Measurements from ENCODE around the gene SCAF1.

The SCAF1 gene

DNA sequence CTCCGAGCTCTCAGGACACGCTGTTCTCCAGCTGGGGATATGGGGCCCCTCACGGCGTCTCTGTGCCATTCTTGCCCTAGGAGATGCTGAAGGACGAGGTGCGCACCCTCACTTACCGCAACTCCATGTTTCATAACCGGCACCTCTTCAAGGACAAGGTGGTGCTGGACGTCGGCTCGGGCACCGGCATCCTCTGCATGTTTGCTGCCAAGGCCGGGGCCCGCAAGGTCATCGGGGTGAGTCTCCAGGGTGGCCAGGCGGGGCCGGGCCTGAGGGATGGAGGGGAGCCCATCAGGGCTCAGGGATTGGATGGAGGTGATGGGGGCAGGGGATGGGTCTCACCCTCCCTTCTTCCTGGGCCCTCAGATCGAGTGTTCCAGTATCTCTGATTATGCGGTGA is 39.8 kb downstream of the SCAF1 start:
- WGBS (ENCODE audit: insufficient coverage), result 99% methylated on average over 16 of the region's 19 CpGs
- H3K4me3 ChIP-seq (ENCODE audit: control insufficient read depth in 1 of 7, extremely low read depth in 1 of 7, insufficient read depth in 4 of 7, low read depth in 2 of 7, low read length in 6 of 7), result no peak overlapping the region
- H3K27me3 ChIP-seq (replicated peaks in 2 of 5; ENCODE audit: control insufficient read depth in 4 of 5, insufficient read depth in 5 of 5, low read length in 4 of 5), result no peaks in the 10 kb centered on the region
- ChIA-PET POLR2A (no interaction called here), CTCF (interaction anchor here (0.5 to 1.3 kb wide), 4 partner anchors 9 to 289 kb away, joined by 3 to 6 read pairs (median 4); partner anchors contain the start of genes CPT1C and TSKS)
- H3K27ac ChIP-seq (ENCODE audit: insufficient read depth in 1 of 2, low read depth in 1 of 2, low read length in 2 of 2, poor library complexity in 1 of 2, severe bottlenecking in 2 of 2), result no peak overlapping the region
- DNase-seq, result no peak
- peaks cover 4 to 29% (median 29%) of the 10 kb centered on the region in 4 experiments for H3K4me1 ChIP-seq (ENCODE audit: control extremely low read depth in 1 of 4, control insufficient read depth in 4 of 4, insufficient read depth in 4 of 4, low read length in 3 of 4)
- peaks cover 9 to 51% (median 33%) of the 10 kb centered on the region in 4 experiments for H3K36me3 ChIP-seq (ENCODE audit: control insufficient read depth in 4 of 4, insufficient read depth in 4 of 4, low read length in 3 of 4)
- no peaks in the 10 kb centered on the region for H3K9me3 ChIP-seq (ENCODE audit: control extremely low read depth in 1 of 5, control insufficient read depth in 4 of 5, insufficient read depth in 2 of 5, low read depth in 1 of 5, low read length in 4 of 5)

DNA sequence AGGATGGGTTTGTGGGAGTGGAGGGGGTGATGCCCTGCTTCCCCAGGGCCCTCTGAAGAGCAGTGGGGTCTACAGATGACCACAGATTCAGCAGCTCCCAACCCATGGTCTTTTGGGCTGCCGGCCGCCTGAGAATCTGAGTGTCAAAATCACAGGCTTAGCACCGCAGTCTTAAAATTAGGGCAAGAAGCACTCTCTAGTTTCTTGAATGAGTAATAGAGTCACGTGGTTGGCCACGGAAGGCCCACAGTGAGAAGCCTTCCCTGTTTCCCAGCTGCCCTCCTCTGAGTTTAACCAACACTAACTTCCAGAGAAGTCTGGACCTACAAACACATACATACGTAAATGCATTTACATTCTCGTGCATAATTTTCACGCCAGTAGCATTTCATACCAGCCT is 40.3 kb downstream of the SCAF1 start:
- no peak overlapping the region for H3K27ac ChIP-seq (ENCODE audit: insufficient read depth in 1 of 2, low read depth in 1 of 2, low read length in 2 of 2, poor library complexity in 1 of 2, severe bottlenecking in 2 of 2)
- H3K4me3 ChIP-seq (ENCODE audit: control insufficient read depth in 1 of 7, extremely low read depth in 1 of 7, insufficient read depth in 4 of 7, low read depth in 2 of 7, low read length in 6 of 7), result no peak overlapping the region
- H3K36me3 ChIP-seq (ENCODE audit: control insufficient read depth in 4 of 4, insufficient read depth in 4 of 4, low read length in 3 of 4), result peaks cover 9 to 56% (median 35%) of the 10 kb centered on the region in 4 experiments
- DNase-seq, result no peak
- CTCF ChIA-PET, result interaction anchor here (1.0 kb wide), 1 partner anchor 81 kb away, joined by 3 read pairs; the partner anchor contains the start of gene TSKS
- 99% methylated on average over 8 of the region's 8 CpGs for WGBS (ENCODE audit: insufficient coverage)
- no peaks in the 10 kb centered on the region for H3K27me3 ChIP-seq (replicated peaks in 2 of 5; ENCODE audit: control insufficient read depth in 4 of 5, insufficient read depth in 5 of 5, low read length in 4 of 5)
- peaks cover 4 to 33% (median 32%) of the 10 kb centered on the region in 4 experiments for H3K4me1 ChIP-seq (ENCODE audit: control extremely low read depth in 1 of 4, control insufficient read depth in 4 of 4, insufficient read depth in 4 of 4, low read length in 3 of 4)
- no peaks in the 10 kb centered on the region for H3K9me3 ChIP-seq (ENCODE audit: control extremely low read depth in 1 of 5, control insufficient read depth in 4 of 5, insufficient read depth in 2 of 5, low read depth in 1 of 5, low read length in 4 of 5)
- POLR2A ChIA-PET, result no interaction called here

DNA sequence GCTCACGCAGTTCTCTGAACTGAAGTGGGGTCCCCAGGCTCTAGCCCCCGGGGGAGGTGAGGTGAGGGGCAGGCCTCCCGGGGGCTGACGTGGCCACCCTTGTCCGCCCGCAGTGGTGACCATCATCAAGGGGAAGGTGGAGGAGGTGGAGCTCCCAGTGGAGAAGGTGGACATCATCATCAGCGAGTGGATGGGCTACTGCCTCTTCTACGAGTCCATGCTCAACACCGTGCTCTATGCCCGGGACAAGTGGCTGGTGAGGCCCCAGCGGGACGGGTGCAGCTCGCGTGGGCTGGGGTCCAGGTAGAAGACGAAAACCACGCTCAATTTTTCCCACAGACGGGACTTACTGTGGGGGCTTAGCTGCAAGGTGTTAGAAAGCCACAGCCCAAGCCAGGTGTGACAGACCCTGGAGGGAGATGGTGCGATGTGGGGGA is 41.8 kb downstream of the SCAF1 start:
- H3K4me1 ChIP-seq (ENCODE audit: control extremely low read depth in 1 of 4, control insufficient read depth in 4 of 4, insufficient read depth in 4 of 4, low read length in 3 of 4), result peaks cover 0 to 38% (median 32%) of the 10 kb centered on the region in 4 experiments
- POLR2A ChIA-PET, result interaction anchor here (1.2 kb wide), 1 partner anchor 83 kb away, joined by 3 read pairs; the partner anchor contains the start of gene AP2A1
- H3K36me3 ChIP-seq (ENCODE audit: control insufficient read depth in 4 of 4, insufficient read depth in 4 of 4, low read length in 3 of 4), result peaks cover 9 to 70% (median 41%) of the 10 kb centered on the region in 4 experiments
- H3K27ac ChIP-seq (ENCODE audit: insufficient read depth in 1 of 2, low read depth in 1 of 2, low read length in 2 of 2, poor library complexity in 1 of 2, severe bottlenecking in 2 of 2), result no peak overlapping the region
- CTCF ChIA-PET, result no interaction called here
- no peaks in the 10 kb centered on the region for H3K9me3 ChIP-seq (ENCODE audit: control extremely low read depth in 1 of 5, control insufficient read depth in 4 of 5, insufficient read depth in 2 of 5, low read depth in 1 of 5, low read length in 4 of 5)
- DNase-seq, result no peak
- 98% methylated on average over 14 of the region's 18 CpGs for WGBS (ENCODE audit: insufficient coverage)
- H3K27me3 ChIP-seq (replicated peaks in 2 of 5; ENCODE audit: control insufficient read depth in 4 of 5, insufficient read depth in 5 of 5, low read length in 4 of 5), result no peaks in the 10 kb centered on the region
- H3K4me3 ChIP-seq (ENCODE audit: control insufficient read depth in 1 of 7, extremely low read depth in 1 of 7, insufficient read depth in 4 of 7, low read depth in 2 of 7, low read length in 6 of 7), result no peak overlapping the region

DNA sequence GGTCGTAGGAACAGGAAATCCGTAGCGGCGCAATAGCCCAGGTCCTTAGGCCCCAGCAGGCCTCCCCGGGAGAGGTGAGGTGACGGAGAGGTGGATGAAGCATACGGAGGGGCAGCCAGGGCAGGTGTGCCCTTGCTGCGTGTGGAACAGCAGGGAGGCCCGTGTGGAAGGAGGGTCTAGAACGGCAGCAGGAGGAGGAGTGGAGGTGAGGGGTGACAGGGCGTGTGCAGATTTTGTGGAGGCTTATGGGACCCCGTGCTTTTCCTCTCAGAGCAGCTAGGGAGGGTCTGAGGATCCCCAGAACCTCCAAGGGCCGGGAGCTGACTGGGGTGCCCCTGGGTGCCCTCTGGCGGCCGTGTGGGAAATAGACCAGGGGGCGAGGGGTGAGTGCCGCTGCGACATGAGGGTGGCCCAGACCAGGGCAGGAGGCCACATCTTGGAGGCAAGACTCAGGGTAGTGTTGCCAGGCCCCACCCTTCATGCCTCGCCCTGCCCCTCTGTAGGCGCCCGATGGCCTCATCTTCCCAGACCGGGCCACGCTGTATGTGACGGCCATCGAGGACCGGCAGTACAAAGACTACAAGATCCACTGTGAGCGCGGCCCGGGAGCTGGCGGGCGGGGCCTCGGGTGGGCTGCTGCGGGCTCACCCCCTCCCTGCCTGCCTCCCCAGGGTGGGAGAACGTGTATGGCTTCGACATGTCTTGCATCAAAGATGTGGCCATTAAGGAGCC is 42.4 kb downstream of the SCAF1 start:
- ChIA-PET CTCF (interaction anchor here (0.8 to 1.4 kb wide), 3 partner anchors 11 to 77 kb away, joined by 3 to 4 read pairs (median 4); no protein-coding TSS in a partner anchor), POLR2A (interaction anchor here (1.2 kb wide), 1 partner anchor 82 kb away, joined by 3 read pairs; the partner anchor contains the start of gene AP2A1)
- Histone ChIP-seq H3K4me1 (ENCODE audit: control extremely low read depth in 1 of 4, control insufficient read depth in 4 of 4, insufficient read depth in 4 of 4, low read length in 3 of 4) (peaks cover 0 to 40% (median 30%) of the 10 kb centered on the region in 4 experiments), H3K9me3 (ENCODE audit: control extremely low read depth in 1 of 5, control insufficient read depth in 4 of 5, insufficient read depth in 2 of 5, low read depth in 1 of 5, low read length in 4 of 5) (no peaks in the 10 kb centered on the region), H3K27ac (ENCODE audit: insufficient read depth in 1 of 2, low read depth in 1 of 2, low read length in 2 of 2, poor library complexity in 1 of 2, severe bottlenecking in 2 of 2) (no peak overlapping the region), H3K27me3 (replicated peaks in 2 of 5; ENCODE audit: control insufficient read depth in 4 of 5, insufficient read depth in 5 of 5, low read length in 4 of 5) (peaks cover 0 to 5% (median under 1%) of the 10 kb centered on the region in 5 experiments), H3K36me3 (ENCODE audit: control insufficient read depth in 4 of 4, insufficient read depth in 4 of 4, low read length in 3 of 4) (peaks cover 9 to 75% (median 43%) of the 10 kb centered on the region in 4 experiments), H3K4me3 (ENCODE audit: control insufficient read depth in 1 of 7, extremely low read depth in 1 of 7, insufficient read depth in 4 of 7, low read depth in 2 of 7, low read length in 6 of 7) (no peak overlapping the region)
- no peak for DNase-seq
- 92% methylated on average over 32 of the region's 35 CpGs for WGBS (ENCODE audit: insufficient coverage)

DNA sequence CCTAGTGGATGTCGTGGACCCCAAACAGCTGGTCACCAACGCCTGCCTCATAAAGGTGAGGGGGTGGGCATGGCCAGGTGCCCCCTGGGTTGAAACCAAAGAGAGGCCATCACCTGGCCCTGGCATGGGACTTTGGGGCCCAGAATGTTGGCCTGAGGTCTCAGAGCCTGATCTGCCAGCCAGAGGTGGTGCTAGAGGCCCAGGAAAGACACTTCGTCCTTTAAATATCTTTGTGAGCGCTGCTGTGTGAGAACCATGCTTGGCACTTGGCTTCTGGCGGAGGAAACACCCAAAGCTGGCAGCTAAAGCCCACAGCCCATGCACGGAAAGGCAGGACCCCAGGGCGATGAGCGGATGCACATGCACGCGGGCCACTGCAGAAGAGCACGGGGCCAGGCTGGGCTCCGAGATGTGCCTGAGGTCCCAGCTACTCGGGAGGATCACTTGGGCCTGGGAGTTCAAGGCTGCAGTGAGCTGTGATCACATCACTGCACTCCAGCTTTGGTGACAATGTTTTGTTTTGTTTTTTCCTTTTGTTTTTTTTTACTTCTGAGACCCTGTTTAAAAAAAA is 43.1 kb downstream of the SCAF1 start:
- POLR2A ChIA-PET, result interaction anchor here (0.6 kb wide), 1 partner anchor 113 kb away, joined by 6 read pairs; no protein-coding TSS in a partner anchor
- DNase-seq, result no peak
- CTCF ChIA-PET, result interaction anchor here (0.6 to 1.4 kb wide), 5 partner anchors 12 to 125 kb away, joined by 3 to 4 read pairs (median 3); no protein-coding TSS in a partner anchor
- Histone ChIP-seq H3K4me1 (ENCODE audit: control extremely low read depth in 1 of 4, control insufficient read depth in 4 of 4, insufficient read depth in 4 of 4, low read length in 3 of 4) (peaks cover 0 to 40% (median 27%) of the 10 kb centered on the region in 4 experiments), H3K36me3 (ENCODE audit: control insufficient read depth in 4 of 4, insufficient read depth in 4 of 4, low read length in 3 of 4) (peaks cover 9 to 79% (median 43%) of the 10 kb centered on the region in 4 experiments), H3K4me3 (ENCODE audit: control insufficient read depth in 1 of 7, extremely low read depth in 1 of 7, insufficient read depth in 4 of 7, low read depth in 2 of 7, low read length in 6 of 7) (no peak overlapping the region), H3K27me3 (replicated peaks in 2 of 5; ENCODE audit: control insufficient read depth in 4 of 5, insufficient read depth in 5 of 5, low read length in 4 of 5) (peaks cover 0 to 12% (median 6%) of the 10 kb centered on the region in 5 experiments), H3K27ac (ENCODE audit: insufficient read depth in 1 of 2, low read depth in 1 of 2, low read length in 2 of 2, poor library complexity in 1 of 2, severe bottlenecking in 2 of 2) (no peak overlapping the region), H3K9me3 (ENCODE audit: control extremely low read depth in 1 of 5, control insufficient read depth in 4 of 5, insufficient read depth in 2 of 5, low read depth in 1 of 5, low read length in 4 of 5) (no peaks in the 10 kb centered on the region)
- 97% methylated on average over 12 of the region's 13 CpGs for WGBS (ENCODE audit: insufficient coverage)

DNA sequence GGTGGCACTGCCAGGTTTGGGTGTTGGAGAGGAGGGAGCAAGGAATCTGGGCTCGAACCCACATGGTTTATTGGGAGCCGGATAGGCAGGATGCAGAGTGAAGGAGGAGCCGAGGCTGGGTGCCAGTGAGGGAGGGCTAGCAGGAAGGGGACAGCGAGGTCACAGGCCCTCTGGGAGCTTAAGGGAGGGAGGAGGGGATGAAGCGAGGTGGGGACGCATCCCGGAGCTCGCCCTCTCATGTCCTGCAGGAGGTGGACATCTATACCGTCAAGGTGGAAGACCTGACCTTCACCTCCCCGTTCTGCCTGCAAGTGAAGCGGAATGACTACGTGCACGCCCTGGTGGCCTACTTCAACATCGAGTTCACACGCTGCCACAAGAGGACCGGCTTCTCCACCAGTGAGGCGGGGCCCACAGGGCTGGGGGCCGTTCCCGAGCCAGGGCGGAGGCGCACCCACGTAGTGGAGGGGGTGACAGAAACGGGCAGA is 43.9 kb downstream of the SCAF1 start:
- Histone ChIP-seq H3K27ac (ENCODE audit: insufficient read depth in 1 of 2, low read depth in 1 of 2, low read length in 2 of 2, poor library complexity in 1 of 2, severe bottlenecking in 2 of 2) (no peak overlapping the region), H3K4me3 (ENCODE audit: control insufficient read depth in 1 of 7, extremely low read depth in 1 of 7, insufficient read depth in 4 of 7, low read depth in 2 of 7, low read length in 6 of 7) (no peak overlapping the region), H3K36me3 (ENCODE audit: control insufficient read depth in 4 of 4, insufficient read depth in 4 of 4, low read length in 3 of 4) (peaks cover 9 to 74% (median 43%) of the 10 kb centered on the region in 4 experiments), H3K4me1 (ENCODE audit: control extremely low read depth in 1 of 4, control insufficient read depth in 4 of 4, insufficient read depth in 4 of 4, low read length in 3 of 4) (peaks cover 0 to 41% (median 25%) of the 10 kb centered on the region in 4 experiments), H3K9me3 (ENCODE audit: control extremely low read depth in 1 of 5, control insufficient read depth in 4 of 5, insufficient read depth in 2 of 5, low read depth in 1 of 5, low read length in 4 of 5) (no peaks in the 10 kb centered on the region), H3K27me3 (replicated peaks in 2 of 5; ENCODE audit: control insufficient read depth in 4 of 5, insufficient read depth in 5 of 5, low read length in 4 of 5) (peaks cover 0 to 20% (median 14%) of the 10 kb centered on the region in 5 experiments)
- 96% methylated on average over 22 of the region's 23 CpGs for WGBS (ENCODE audit: insufficient coverage)
- ChIA-PET POLR2A (interaction anchor here (0.6 kb wide), 1 partner anchor 113 kb away, joined by 6 read pairs; no protein-coding TSS in a partner anchor), CTCF (interaction anchor here (1.0 to 2.4 kb wide), 4 partner anchors 8 to 77 kb away, joined by 3 to 7 read pairs (median 4); partner anchors contain the start of genes PRMT1 and TSKS)
- DNase-seq, result no peak
